ENCODE results near the gene NAALADL1.

Gene NAALADL1

GRCh38 chr11:65083834-65084597 lies 25.7 kb upstream of the NAALADL1 start, which contains the start of the genes CDCA5 and ZFPL1:
Gene CDCA5 (minus strand): TSS chr11:65084040. CDS start chr11:65083978, 62 bp downstream.
Gene ZFPL1 (plus strand): TSS chr11:65084222. CDS start chr11:65084699, 477 bp downstream.
- in situ Hi-C loops (cut with MboI; ENCODE audit: low sequenced_read_pairs) = no loop called here

GRCh38 chr11:65083134-65083833 lies 24.9 kb upstream of the NAALADL1 start:
- in situ Hi-C loops (cut with MboI; ENCODE audit: low sequenced_read_pairs) = no loop called here

GRCh38 chr11:65078786-65079342 lies 20.5 kb upstream of the NAALADL1 start:
- in situ Hi-C loops (cut with MboI; ENCODE audit: low sequenced_read_pairs) = no loop called here

GRCh38 chr11:65078151-65078550 lies 19.8 kb upstream of the NAALADL1 start:
- in situ Hi-C loops (cut with MboI; ENCODE audit: low sequenced_read_pairs) = no loop called here

- in situ Hi-C loops (cut with MboI; ENCODE audit: low sequenced_read_pairs) = no loop called here
These were observed 19.1 kb upstream of the NAALADL1 start for GRCh38 chr11:65077451-65077850.

GRCh38 chr11:65072631-65072966 lies 14.2 kb upstream of the NAALADL1 start:
- in situ Hi-C loops (cut with MboI; ENCODE audit: low sequenced_read_pairs) = no loop called here

- in situ Hi-C loops (cut with MboI; ENCODE audit: low sequenced_read_pairs) = no loop called here
These were observed 13.7 kb upstream of the NAALADL1 start for GRCh38 chr11:65071907-65072630.

GRCh38 chr11:65069217-65069616 lies 10.9 kb upstream of the NAALADL1 start:
- in situ Hi-C loops (cut with MboI; ENCODE audit: low sequenced_read_pairs) = no loop called here

- in situ Hi-C loops (cut with MboI; ENCODE audit: low sequenced_read_pairs) = no loop called here
These were observed 9.1 kb upstream of the NAALADL1 start for GRCh38 chr11:65067446-65067845.

- in situ Hi-C loops (cut with MboI; ENCODE audit: low sequenced_read_pairs) = no loop called here
These were observed 8.5 kb upstream of the NAALADL1 start for GRCh38 chr11:65066805-65067291.

GRCh38 chr11:65066315-65066714 lies 8.0 kb upstream of the NAALADL1 start:
- in situ Hi-C loops (cut with MboI; ENCODE audit: low sequenced_read_pairs) = no loop called here

GRCh38 chr11:65065851-65066250 lies 7.5 kb upstream of the NAALADL1 start:
- in situ Hi-C loops (cut with MboI; ENCODE audit: low sequenced_read_pairs) = no loop called here

- in situ Hi-C loops (cut with MboI; ENCODE audit: low sequenced_read_pairs) = no loop called here
These were observed 6.5 kb upstream of the NAALADL1 start for GRCh38 chr11:65064847-65065240.

GRCh38 chr11:65063532-65063931 lies 5.2 kb upstream of the NAALADL1 start:
- in situ Hi-C loops (cut with MboI; ENCODE audit: low sequenced_read_pairs) = no loop called here

- in situ Hi-C loops (cut with MboI; ENCODE audit: low sequenced_read_pairs) = no loop called here
These were observed 2.6 kb upstream of the NAALADL1 start for GRCh38 chr11:65060913-65061408.

GRCh38 chr11:65059959-65060824 lies 1.8 kb upstream of the NAALADL1 start:
- in situ Hi-C loops (cut with MboI; ENCODE audit: low sequenced_read_pairs) = no loop called here

GRCh38 chr11:65059523-65059922 lies 1.2 kb upstream of the NAALADL1 start:
- in situ Hi-C loops (cut with MboI; ENCODE audit: low sequenced_read_pairs) = no loop called here

- in situ Hi-C loops (cut with MboI; ENCODE audit: low sequenced_read_pairs) = no loop called here
These were observed 341 bp downstream of the NAALADL1 start for GRCh38 chr11:65058012-65058411.

GRCh38 chr11:65057526-65057925 lies 827 bp downstream of the NAALADL1 start:
- in situ Hi-C loops (cut with MboI; ENCODE audit: low sequenced_read_pairs) = no loop called here

GRCh38 chr11:65056999-65057398 lies 1.4 kb downstream of the NAALADL1 start:
- in situ Hi-C loops (cut with MboI; ENCODE audit: low sequenced_read_pairs) = no loop called here
